H1 (cell line): ENCODE measurements around the gene SRPRB. TPM values are rescaled to one million over a fixed set of nuclear protein-coding genes. Genes with fewer than 3 reads are reported as not detected.

Source experiments
- CTCF ChIA-PET: fragments of 300-600 bp; sonication (Branson Sonifier 250); formaldehyde crosslinking; loops from one replicate; lab custom pipeline; 2021; ENCODE audit not compliant: partially characterized antibody; lab: Charles Lee
- POLR2A ChIA-PET: fragments of 300-600 bp; sonication (Branson Sonifier 250); formaldehyde crosslinking; loops from one replicate; lab custom pipeline; 2021; ENCODE audit warnings: inconsistent platforms; ENCODE audit not compliant: partially characterized antibody; lab: Charles Lee
- DNase-seq, 2 experiments: peaks; one replicate each; pipeline versions ENCODE4 v3.0.0 to v3.0.0-alpha.2; 2010 to 2022; ENCODE audit warnings: low spot score in 2 of 2, low read depth in 1 of 2, mixed read lengths in 1 of 2
- FAIRE-seq: peaks from 2 replicates; lab custom pipeline; 2011; peaks lifted over from hg19 to GRCh38; lab: Jason Lieb, UNC
- H2AFZ ChIP-seq: 2 replicates; pipeline ENCODE4 v1.8.1; 2012; ENCODE audit warnings: low read length, inconsistent platforms
- H2AK5ac ChIP-seq: 2 replicates; pipeline ENCODE4 v1.6.1; 2013; ENCODE audit warnings: low read depth, low read length
- H2BK120ac ChIP-seq: replicated peaks from 2 replicates; pipeline ENCODE3; 2013; ENCODE audit warnings: low read depth, low read length, inconsistent platforms
- H2BK12ac ChIP-seq: 2 replicates; pipeline ENCODE4 v1.6.1; 2013; ENCODE audit warnings: low read depth, low read length
- H2BK15ac ChIP-seq: 2 replicates; pipeline ENCODE4 v1.6.1; 2013; ENCODE audit warnings: low read length
- H2BK20ac ChIP-seq: 2 replicates; pipeline ENCODE4 v1.6.1; 2013; ENCODE audit warnings: low read length
- H2BK5ac ChIP-seq: 2 replicates; pipeline ENCODE4 v1.6.1; 2013; ENCODE audit warnings: low read depth, low read length
- H3K14ac ChIP-seq: 2 replicates; pipeline ENCODE4 v1.6.1; 2013; ENCODE audit warnings: inconsistent platforms; ENCODE audit not compliant: insufficient read length
- H3K18ac ChIP-seq: 2 replicates; pipeline ENCODE4 v1.6.1; 2013; ENCODE audit warnings: low read length; ENCODE audit errors: extremely low read depth
- H3K23ac ChIP-seq: 2 replicates; pipeline ENCODE4 v1.6.1; 2013; ENCODE audit warnings: inconsistent platforms; ENCODE audit not compliant: insufficient read length
- H3K23me2 ChIP-seq: 2 replicates; pipeline ENCODE4 v1.6.1; 2013; ENCODE audit warnings: low read depth, low read length
- H3K27ac ChIP-seq: 2 replicates; pipeline ENCODE4 v1.6.1; 2011; ENCODE audit warnings: low read depth, low read length, inconsistent platforms
- H3K27me3 ChIP-seq, 4 experiments: replicated peaks in 1 of 4; 1 replicate in 1 of 4; 2 replicates in 3 of 4; pipeline versions ENCODE4 v1.6.1 to v1.8.1; 2011 to 2013; ENCODE audit warnings: low read length in 3 of 4, mild to moderate bottlenecking in 3 of 4, inconsistent platforms in 2 of 4, mixed read lengths in 2 of 4, moderate library complexity in 1 of 4; ENCODE audit not compliant: control insufficient read depth in 3 of 4, insufficient read depth in 3 of 4; ENCODE audit errors: extremely low read depth in 1 of 4
- H3K36me3 ChIP-seq, 4 experiments: 2 replicates each; pipeline versions ENCODE4 v1.6.1 to v1.8.1; 2011 to 2013; ENCODE audit warnings: mild to moderate bottlenecking in 4 of 4, low read length in 3 of 4, moderate library complexity in 2 of 4, control low read depth in 1 of 4, inconsistent platforms in 1 of 4; ENCODE audit not compliant: insufficient read depth in 4 of 4, control insufficient read depth in 2 of 4
- H3K4ac ChIP-seq: replicated peaks from 2 replicates; pipeline ENCODE3; 2013; ENCODE audit warnings: low read length, low read depth, mixed read lengths, inconsistent platforms; ENCODE audit not compliant: insufficient read length
- H3K4me1 ChIP-seq, 4 experiments: replicated peaks in 1 of 4; 1 replicate in 1 of 4; 2 replicates in 3 of 4; pipeline versions ENCODE4 v1.6.1 to v1.8.1; 2011 to 2013; ENCODE audit warnings: low read length in 3 of 4, inconsistent platforms in 2 of 4, mixed read lengths in 1 of 4; ENCODE audit not compliant: insufficient read depth in 4 of 4, control insufficient read depth in 3 of 4
- H3K4me2 ChIP-seq, 2 experiments: 2 replicates each; pipeline versions ENCODE4 v1.6.1 to v1.8.1; 2011 to 2013; ENCODE audit warnings: low read depth in 2 of 2, low read length in 2 of 2, control low read depth in 1 of 2, inconsistent platforms in 1 of 2, mild to moderate bottlenecking in 1 of 2; ENCODE audit not compliant: insufficient read depth in 1 of 2
- H3K4me3 ChIP-seq, 4 experiments: fragments of 200-600, 300-600 bp in 1 of 4; sonication (generic), shearing (Covaris generic), sonication (Bioruptor Twin) in 1 of 4; 2 replicates each; pipeline versions ENCODE4 v1.5.1 to v1.8.1; 2011 to 2016; ENCODE audit warnings: low read length in 4 of 4, low read depth in 3 of 4, control low read depth in 2 of 4, inconsistent platforms in 2 of 4, mild to moderate bottlenecking in 2 of 4, mixed read lengths in 1 of 4, moderate library complexity in 1 of 4; ENCODE audit not compliant: insufficient read depth in 2 of 4; ENCODE audit errors: extremely low read depth in 1 of 4
- H3K56ac ChIP-seq: replicated peaks from 2 replicates; pipeline ENCODE3; 2013; ENCODE audit warnings: low read depth, mild to moderate bottlenecking, mixed read lengths, low read length, inconsistent platforms; ENCODE audit not compliant: insufficient read length
- H3K79me1 ChIP-seq: 2 replicates; pipeline ENCODE4 v1.6.1; 2013; ENCODE audit warnings: low read depth, low read length, control low read depth
- H3K79me2 ChIP-seq, 2 experiments: 2 replicates each; pipeline versions ENCODE4 v1.6.1 to v1.8.1; 2012 to 2013; ENCODE audit warnings: low read length in 2 of 2, mild to moderate bottlenecking in 2 of 2, inconsistent platforms in 1 of 2; ENCODE audit not compliant: insufficient read depth in 2 of 2, control insufficient read depth in 1 of 2
- H3K9ac ChIP-seq, 4 experiments: replicated peaks in 1 of 4; 1 replicate in 1 of 4; 2 replicates in 3 of 4; pipeline versions ENCODE4 v1.6.1 to v1.8.1; 2011 to 2013; ENCODE audit warnings: low read depth in 3 of 4, low read length in 3 of 4, control low read depth in 2 of 4, mild to moderate bottlenecking in 2 of 4, moderate library complexity in 2 of 4, inconsistent platforms in 1 of 4; ENCODE audit errors: extremely low read depth in 1 of 4
- H3K9me3 ChIP-seq, 2 experiments: 2 replicates each; pipeline versions ENCODE4 v1.6.1 to v1.8.1; 2012 to 2013; ENCODE audit warnings: mild to moderate bottlenecking in 2 of 2, moderate library complexity in 2 of 2, control low read depth in 1 of 2, inconsistent platforms in 1 of 2, low read depth in 1 of 2, low read length in 1 of 2, mixed read lengths in 1 of 2; ENCODE audit not compliant: insufficient read depth in 2 of 2
- H4K20me1 ChIP-seq, 2 experiments: replicated peaks in 1 of 2; 2 replicates each; pipeline versions ENCODE3 to v1.8.1; 2011 to 2013; ENCODE audit warnings: inconsistent platforms in 2 of 2, low read length in 2 of 2, mild to moderate bottlenecking in 1 of 2; ENCODE audit not compliant: insufficient read depth in 2 of 2, control insufficient read depth in 1 of 2
- H4K5ac ChIP-seq: 2 replicates; pipeline ENCODE4 v1.6.1; 2013; ENCODE audit warnings: low read length, low read depth, mixed read lengths, inconsistent platforms; ENCODE audit not compliant: insufficient read length
- H4K8ac ChIP-seq: 2 replicates; pipeline ENCODE4 v1.8.0; 2013; ENCODE audit warnings: mild to moderate bottlenecking, moderate library complexity, low read length, inconsistent platforms; ENCODE audit not compliant: insufficient read depth; ENCODE audit errors: extremely low read depth
- H4K91ac ChIP-seq: replicated peaks from 2 replicates; pipeline ENCODE3; 2013; ENCODE audit warnings: low read length, mixed read lengths, inconsistent platforms; ENCODE audit not compliant: insufficient read length
- CTBP2 ChIP-seq: IDR thresholded peaks from 2 replicates; pipeline ENCODE4 v1.7.0; 2011; ENCODE audit warnings: borderline replicate concordance, mild to moderate bottlenecking, moderate library complexity, mixed read lengths, low read length; ENCODE audit not compliant: insufficient read depth, insufficient read length
- TEAD4 ChIP-seq: IDR thresholded peaks from 2 replicates; pipeline ENCODE4 v1.6.1; 2012; ENCODE audit warnings: low read depth, low read length, inconsistent platforms, mixed read lengths
- WGBS, 2 experiments: shearing (Covaris generic) in 1 of 2; methylation state at CpG; one replicate each; pipeline versions ENCODE4 v1.1.6 to v1.1.7; 2013 to 2015; ENCODE audit warnings: low lambda C conversion rate in 2 of 2, mixed read lengths in 2 of 2, inconsistent platforms in 1 of 2, low coverage in 1 of 2, missing lambda C conversion rate in 1 of 2; ENCODE audit not compliant: insufficient replicate concordance in 2 of 2, insufficient coverage in 1 of 2, insufficient read length in 1 of 2; ENCODE audit errors: extremely low coverage in 1 of 2, missing lambda C conversion rate in 1 of 2; 5-methylcytosine and 5-hydroxymethylcytosine counted together
- polyA plus RNA-seq, 7 experiments: library from polyadenylated mRNA; depleted of rRNA in 3 of 7; stranded (reverse) in 5 of 7; unstranded in 2 of 7; fragments of >200 nt in 5 of 7; fragments of 200-250 nt in 2 of 7; gene quantifications; 1 replicate in 5 of 7; 2 replicates in 1 of 7; 4 replicates in 1 of 7; pipeline versions ENCODE4 v1.2.1 to v1.2.3, GENCODE V29; 2011 to 2013; ENCODE audit warnings: missing spikeins in 2 of 7, mixed read lengths in 2 of 7
- total RNA-seq: library from RNA; stranded (reverse); fragmentation: NEBNext Ultra II Directional; extraction: Animal tissue kit (Norgen Biotek cat#: 25700); gene quantifications from 2 replicates; pipeline ENCODE4 v1.2.1, GENCODE V29; 2021

Gene SRPRB
- total and polyA plus RNA-seq, 2 of the 8 experiments (the other 6 are each of a cell fraction or from before 2014, with no cell fraction given) = 15.9 to 49.8 TPM

DNA sequence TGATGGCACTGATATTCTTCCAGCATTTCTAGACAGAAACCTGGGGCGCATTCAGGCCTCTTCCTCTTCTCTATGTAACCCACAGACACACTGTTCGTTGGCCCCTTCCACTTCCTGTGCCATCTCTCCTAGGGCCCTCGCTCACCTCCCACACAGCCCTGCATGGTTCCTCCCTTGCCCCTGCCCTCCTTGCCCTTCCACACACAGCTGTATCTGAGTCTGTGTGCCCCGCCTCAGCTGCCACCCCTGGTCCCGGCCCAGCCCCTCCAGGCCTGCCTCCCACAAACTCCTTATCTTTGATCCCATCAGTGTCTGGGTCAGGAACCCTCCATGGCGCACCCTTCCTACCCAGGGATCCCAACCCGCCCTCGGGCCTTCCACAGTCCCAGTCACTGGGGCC is 52.2 kb downstream of the SRPRB start:
- Histone ChIP-seq H3K36me3 (no peaks in the 10 kb centered on the region), H4K91ac (no peak overlapping the region), H4K5ac (no peak overlapping the region), H3K23ac (no peak overlapping the region), H3K9ac (no peak overlapping the region), H3K27ac (no peak overlapping the region), H2BK5ac (no peak overlapping the region), H2BK20ac (no peak overlapping the region), H2BK12ac (no peak overlapping the region), H2BK15ac (no peak overlapping the region), H2BK120ac (no peak overlapping the region), H3K56ac (no peak overlapping the region), H3K14ac (no peak overlapping the region), H3K4me1 (peaks cover 0 to 8% (median 1%) of the 10 kb centered on the region in 4 experiments; a peak in 4 of 7 replicates), H3K9me3 (no peaks in the 10 kb centered on the region), H3K4ac (no peak overlapping the region), H3K4me3 (no peak overlapping the region), H3K79me1 (no peaks in the 10 kb centered on the region), H3K4me2 (no peak overlapping the region), H3K27me3 (no peaks in the 10 kb centered on the region), H2AK5ac (no peak overlapping the region), H4K20me1 (no peaks in the 10 kb centered on the region), H3K79me2 (no peaks in the 10 kb centered on the region), H2AFZ (no peak overlapping the region), H4K8ac (no peak overlapping the region), H3K18ac (no peak overlapping the region), H3K23me2 (no peaks in the 10 kb centered on the region; the same call in 1 of the 2 replicates)
- FAIRE-seq = no peak
- no peak for DNase-seq
- ChIA-PET CTCF (no interaction called here), POLR2A (no interaction called here)
- TF ChIP-seq CTBP2 (no peak), TEAD4 (no peak)
- 81% methylated on average over 7 of the region's 8 CpGs; no CpG with 5 or more reads in 1 of the 2 experiments for WGBS, 2 experiments
